ENCODE measurements around the gene RAB44. TPM values are rescaled to one million over a fixed set of nuclear protein-coding genes. Genes with fewer than 3 reads are reported as not detected.

The RAB44 gene
- total and polyA plus RNA-seq, 2 experiments from 2014 or later = not detected

DNA sequence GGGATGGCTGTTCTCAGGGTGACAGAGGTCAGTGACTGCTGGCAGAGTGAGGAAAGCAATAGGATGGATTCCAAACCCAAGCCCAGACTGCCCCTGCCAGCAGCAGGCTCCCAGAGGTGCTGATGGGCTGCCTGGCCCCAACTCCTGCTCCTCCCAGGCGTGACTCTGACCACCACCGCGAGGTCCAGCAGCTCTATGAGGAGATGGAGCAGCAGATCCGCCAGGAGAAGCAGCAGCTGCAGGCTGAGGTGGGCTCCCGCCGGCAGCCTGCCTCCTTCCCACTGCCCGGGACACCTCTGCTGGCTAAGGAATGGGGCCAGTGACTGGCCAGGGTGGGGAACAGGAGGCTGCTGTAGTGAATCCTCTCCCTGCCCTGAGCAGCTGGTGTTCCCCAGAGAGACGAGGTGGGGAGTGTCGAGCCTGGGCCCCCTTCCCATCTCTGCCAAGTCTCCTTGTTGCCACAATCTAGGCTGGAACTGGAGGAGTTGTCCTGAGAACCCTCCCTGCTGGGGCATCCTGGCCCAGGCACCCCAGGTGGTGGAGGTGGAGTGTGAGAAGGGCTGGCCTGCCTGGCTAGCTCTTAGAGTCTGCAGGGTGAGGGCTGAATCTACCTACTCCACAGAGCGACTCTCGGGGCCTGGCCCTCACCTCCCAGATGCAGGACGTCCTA is 20.4 kb downstream of the RAB44 start:
- Histone ChIP-seq H3K27me3 (no peaks in the 10 kb centered on the region), H3K27ac (no peak overlapping the region), H3K4me1 (ENCODE audit: low read depth) (no peaks in the 10 kb centered on the region), H3K4me3 (no peak overlapping the region), H3K36me3 (no peaks in the 10 kb centered on the region), H3K9me3 (ENCODE audit: low read depth) (no peaks in the 10 kb centered on the region)
- TF ChIP-seq, protein P1, sequence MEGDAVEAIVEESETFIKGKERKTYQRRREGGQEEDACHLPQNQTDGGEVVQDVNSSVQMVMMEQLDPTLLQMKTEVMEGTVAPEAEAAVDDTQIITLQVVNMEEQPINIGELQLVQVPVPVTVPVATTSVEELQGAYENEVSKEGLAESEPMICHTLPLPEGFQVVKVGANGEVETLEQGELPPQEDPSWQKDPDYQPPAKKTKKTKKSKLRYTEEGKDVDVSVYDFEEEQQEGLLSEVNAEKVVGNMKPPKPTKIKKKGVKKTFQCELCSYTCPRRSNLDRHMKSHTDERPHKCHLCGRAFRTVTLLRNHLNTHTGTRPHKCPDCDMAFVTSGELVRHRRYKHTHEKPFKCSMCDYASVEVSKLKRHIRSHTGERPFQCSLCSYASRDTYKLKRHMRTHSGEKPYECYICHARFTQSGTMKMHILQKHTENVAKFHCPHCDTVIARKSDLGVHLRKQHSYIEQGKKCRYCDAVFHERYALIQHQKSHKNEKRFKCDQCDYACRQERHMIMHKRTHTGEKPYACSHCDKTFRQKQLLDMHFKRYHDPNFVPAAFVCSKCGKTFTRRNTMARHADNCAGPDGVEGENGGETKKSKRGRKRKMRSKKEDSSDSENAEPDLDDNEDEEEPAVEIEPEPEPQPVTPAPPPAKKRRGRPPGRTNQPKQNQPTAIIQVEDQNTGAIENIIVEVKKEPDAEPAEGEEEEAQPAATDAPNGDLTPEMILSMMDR (IDR thresholded peaks at IDR 0.05; ENCODE audit: low read depth, low read length) = no peak
- DNase-seq (ENCODE audit: low read depth in 1 of 2, low spot score in 1 of 2) = no peak

DNA sequence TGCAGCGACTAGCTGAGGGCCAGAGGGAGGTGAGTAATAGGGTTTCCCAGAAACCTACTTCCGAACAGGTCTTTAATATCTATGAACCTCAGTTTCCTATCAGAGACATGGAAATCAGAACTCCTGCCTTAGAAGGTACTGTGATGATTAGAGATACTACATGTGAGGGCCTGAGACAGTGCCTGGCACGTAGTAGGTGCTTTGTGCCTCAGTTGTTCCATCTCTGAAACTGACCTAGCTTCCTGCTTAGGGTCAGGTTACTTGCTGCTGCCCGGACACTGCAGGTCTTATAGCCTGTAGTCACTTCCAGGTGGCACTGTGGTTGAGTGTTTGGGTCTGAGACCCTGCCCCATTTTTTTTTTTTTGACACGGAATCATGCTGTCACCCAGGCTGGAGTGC is 20.9 kb downstream of the RAB44 start:
- TF ChIP-seq, protein P1 (IDR thresholded peaks at IDR 0.05; ENCODE audit: low read depth, low read length) = no peak
- DNase-seq (ENCODE audit: low read depth in 1 of 2, low spot score in 1 of 2) = no peak

DNA sequence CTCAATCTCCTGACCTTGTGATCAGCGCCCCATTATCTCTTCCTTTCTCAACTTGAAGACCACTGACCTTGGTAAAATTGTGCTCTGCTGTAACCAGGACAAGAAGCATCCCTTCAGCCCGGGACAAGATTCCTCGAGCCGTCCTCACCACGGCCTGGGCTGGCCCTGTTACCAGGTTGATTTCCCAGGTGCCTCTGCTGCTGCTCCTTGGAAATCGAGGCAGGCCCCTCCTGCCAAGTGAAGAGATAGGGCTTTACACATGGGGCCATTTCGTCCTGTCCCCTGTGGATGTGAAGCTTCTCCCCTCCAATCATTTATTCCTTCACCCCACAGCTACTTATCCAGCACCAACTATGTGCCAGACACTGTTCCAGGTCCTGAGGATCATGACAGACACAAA is 21.5 kb downstream of the RAB44 start:
- DNase-seq (ENCODE audit: low read depth in 1 of 2, low spot score in 1 of 2) = no peak
- Histone ChIP-seq H3K36me3 (no peaks in the 10 kb centered on the region), H3K9me3 (ENCODE audit: low read depth) (no peaks in the 10 kb centered on the region), H3K27me3 (no peaks in the 10 kb centered on the region), H3K4me1 (ENCODE audit: low read depth) (no peaks in the 10 kb centered on the region), H3K4me3 (no peak overlapping the region), H3K27ac (no peak overlapping the region)
- TF ChIP-seq, protein P1 (IDR thresholded peaks at IDR 0.05; ENCODE audit: low read depth, low read length) = no peak

More for the DNA sequence above, 20.9 kb downstream of the RAB44 start:
- no peak overlapping the region for H3K4me3 ChIP-seq
- no peaks in the 10 kb centered on the region for H3K4me1 ChIP-seq (ENCODE audit: low read depth)
- no peaks in the 10 kb centered on the region for H3K9me3 ChIP-seq (ENCODE audit: low read depth)
- no peak overlapping the region for H3K27ac ChIP-seq
- no peaks in the 10 kb centered on the region for H3K27me3 ChIP-seq
- no peaks in the 10 kb centered on the region for H3K36me3 ChIP-seq

DNA sequence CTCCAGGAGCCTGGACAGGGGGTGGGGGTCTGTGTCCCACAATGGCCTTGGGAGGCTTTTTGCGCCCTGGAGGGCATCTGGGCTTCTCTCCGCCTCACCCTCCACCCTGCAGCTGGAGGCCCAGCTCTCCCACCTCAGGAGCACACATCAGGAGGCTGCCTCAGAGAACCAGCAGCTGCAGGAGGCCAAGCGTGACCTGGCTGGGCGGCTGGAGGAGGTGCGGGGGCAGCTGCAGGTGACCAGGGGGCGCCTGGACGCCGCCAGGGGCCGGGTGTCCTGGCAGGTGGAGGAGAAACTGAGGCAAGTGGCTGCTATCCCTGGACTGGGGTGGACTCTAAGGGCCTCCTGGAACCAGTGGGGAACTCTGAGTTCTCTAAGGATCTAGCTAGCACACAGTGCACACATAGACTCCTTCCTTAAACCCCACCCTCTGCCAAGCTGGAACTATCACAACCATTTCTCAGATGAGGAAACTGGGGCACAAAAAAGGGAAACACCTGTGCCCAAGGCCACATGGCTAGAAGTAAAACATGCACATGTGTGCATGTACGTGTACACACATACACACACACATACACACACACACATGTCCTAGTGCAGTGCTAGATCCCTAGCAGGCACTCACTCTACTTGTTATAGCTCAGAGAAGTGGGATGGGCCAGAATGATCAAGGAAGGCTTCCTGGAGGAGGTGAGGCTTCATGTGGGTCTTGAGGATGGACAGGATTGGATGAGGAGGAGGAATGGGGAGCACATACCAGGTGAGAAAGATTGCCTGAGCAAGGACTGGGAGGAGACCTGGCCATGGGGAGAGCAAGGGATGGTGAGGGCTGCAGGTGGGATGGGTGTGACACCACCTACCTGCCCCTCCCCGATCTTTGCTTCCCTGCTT is 22.9 kb downstream of the RAB44 start:
- H3K9me3 ChIP-seq (ENCODE audit: low read depth) = no peaks in the 10 kb centered on the region
- no peaks in the 10 kb centered on the region for H3K4me1 ChIP-seq (ENCODE audit: low read depth)
- no peak overlapping the region for H3K4me3 ChIP-seq
- H3K27ac ChIP-seq = no peak overlapping the region
- no peaks in the 10 kb centered on the region for H3K27me3 ChIP-seq
- no peaks in the 10 kb centered on the region for H3K36me3 ChIP-seq
- DNase-seq (ENCODE audit: low read depth in 1 of 2, low spot score in 1 of 2) = no peak
- TF ChIP-seq, protein P1 (IDR thresholded peaks at IDR 0.05; ENCODE audit: low read depth, low read length) = no peak

- Histone ChIP-seq H3K4me3 (no peak overlapping the region), H3K9me3 (ENCODE audit: low read depth) (no peaks in the 10 kb centered on the region), H3K27ac (no peak overlapping the region), H3K27me3 (no peaks in the 10 kb centered on the region), H3K36me3 (no peaks in the 10 kb centered on the region), H3K4me1 (ENCODE audit: low read depth) (no peaks in the 10 kb centered on the region)
- DNase-seq (ENCODE audit: low read depth in 1 of 2, low spot score in 1 of 2) = peak in 1 of 2 donors; percentile 29
- TF ChIP-seq, protein P1 (IDR thresholded peaks at IDR 0.05; ENCODE audit: low read depth, low read length) = no peak
Measured at GRCh38 chr6:36721369-36722140, 23.9 kb downstream of the RAB44 start.
